ENCODE results near the gene KERA.

- TF ChIP-seq CTCF (IDR thresholded peaks at IDR 0.05; ENCODE audit: low read length) (no peak), EZH2 (IDR thresholded peaks at IDR 0.05; ENCODE audit: borderline replicate concordance, low read length) (no peak)
These were observed 50.1 kb downstream of the KERA start for GRCh38 chr12:91007531-91008290.

All from OCI-LY1 (cell line).